ENCODE data around the gene ILDR2.

ILDR2 gene

GRCh38 chr1:166975361-166976129, at the start of gene ILDR2:
Gene ILDR2, minus strand, starts transcription at chr1:166975540. Its CDS starts 272 bp downstream, at chr1:166975268.
- Histone ChIP-seq H3K27me3 (ENCODE audit: control insufficient read depth, insufficient read depth, low read length) (peaks cover 71% of the 10 kb centered on the region), H3K4me1 (ENCODE audit: control insufficient read depth, insufficient read depth, low read length) (no peaks in the 10 kb centered on the region), H3K4me3 (ENCODE audit: low read length) (peak within 1 kb of the TSS; percentile 47), H3K9ac (ENCODE audit: low read length) (peak within 1 kb of the TSS; percentile 55), H3K36me3 (ENCODE audit: control insufficient read depth, insufficient read depth, low read length) (no peaks in the 10 kb centered on the region), H3K9me3 (ENCODE audit: control insufficient read depth, low read length) (no peaks in the 10 kb centered on the region)

DNA sequence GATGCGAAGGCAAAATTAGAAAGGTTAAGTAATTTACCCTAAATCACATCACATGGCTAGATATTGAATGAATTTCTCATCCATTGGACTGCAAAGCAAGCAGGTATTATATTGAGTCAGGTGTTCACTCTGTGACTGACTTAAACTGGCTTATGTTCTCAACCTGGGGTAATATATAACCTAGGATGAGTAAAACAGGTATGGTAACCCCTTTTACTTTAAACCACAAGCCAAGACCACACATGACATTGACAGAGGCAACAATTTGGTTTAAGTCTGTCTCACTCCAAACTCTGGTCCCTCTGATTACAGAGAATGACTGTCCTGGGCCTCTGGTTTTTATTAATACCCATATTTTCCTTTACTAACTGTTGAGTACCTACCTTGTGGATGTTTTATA, 47.0 kb upstream of the ILDR2 start:
- Histone ChIP-seq H3K9ac (ENCODE audit: low read length) (no peak overlapping the region), H3K36me3 (ENCODE audit: control insufficient read depth, insufficient read depth, low read length) (no peaks in the 10 kb centered on the region), H3K4me1 (ENCODE audit: control insufficient read depth, insufficient read depth, low read length) (no peaks in the 10 kb centered on the region), H3K9me3 (ENCODE audit: control insufficient read depth, low read length) (no peaks in the 10 kb centered on the region), H3K4me3 (ENCODE audit: low read length) (no peak overlapping the region), H3K27me3 (ENCODE audit: control insufficient read depth, insufficient read depth, low read length) (no peaks in the 10 kb centered on the region)

GRCh38 chr1:167016100-167016750, 40.9 kb upstream of the ILDR2 start:
- no peaks in the 10 kb centered on the region for H3K9me3 ChIP-seq (ENCODE audit: control insufficient read depth, low read length)
- H3K36me3 ChIP-seq (ENCODE audit: control insufficient read depth, insufficient read depth, low read length) = no peaks in the 10 kb centered on the region
- H3K27me3 ChIP-seq (ENCODE audit: control insufficient read depth, insufficient read depth, low read length) = no peaks in the 10 kb centered on the region
- no peaks in the 10 kb centered on the region for H3K4me1 ChIP-seq (ENCODE audit: control insufficient read depth, insufficient read depth, low read length)
- no peak overlapping the region for H3K9ac ChIP-seq (ENCODE audit: low read length)
- H3K4me3 ChIP-seq (ENCODE audit: low read length) = no peak overlapping the region

GRCh38 chr1:167013108-167013929, 38.0 kb upstream of the ILDR2 start:
- H3K36me3 ChIP-seq (ENCODE audit: control insufficient read depth, insufficient read depth, low read length) = no peaks in the 10 kb centered on the region
- H3K4me3 ChIP-seq (ENCODE audit: low read length) = no peak overlapping the region
- no peaks in the 10 kb centered on the region for H3K27me3 ChIP-seq (ENCODE audit: control insufficient read depth, insufficient read depth, low read length)
- no peaks in the 10 kb centered on the region for H3K9me3 ChIP-seq (ENCODE audit: control insufficient read depth, low read length)
- H3K9ac ChIP-seq (ENCODE audit: low read length) = no peak overlapping the region
- H3K4me1 ChIP-seq (ENCODE audit: control insufficient read depth, insufficient read depth, low read length) = no peaks in the 10 kb centered on the region

- Histone ChIP-seq H3K4me3 (ENCODE audit: low read length) (no peak overlapping the region), H3K9ac (ENCODE audit: low read length) (no peak overlapping the region), H3K27me3 (ENCODE audit: control insufficient read depth, insufficient read depth, low read length) (no peaks in the 10 kb centered on the region), H3K36me3 (ENCODE audit: control insufficient read depth, insufficient read depth, low read length) (no peaks in the 10 kb centered on the region), H3K4me1 (ENCODE audit: control insufficient read depth, insufficient read depth, low read length) (no peaks in the 10 kb centered on the region), H3K9me3 (ENCODE audit: control insufficient read depth, low read length) (no peaks in the 10 kb centered on the region)
These were observed 37.2 kb upstream of the ILDR2 start for GRCh38 chr1:167012570-167012969.

DNA sequence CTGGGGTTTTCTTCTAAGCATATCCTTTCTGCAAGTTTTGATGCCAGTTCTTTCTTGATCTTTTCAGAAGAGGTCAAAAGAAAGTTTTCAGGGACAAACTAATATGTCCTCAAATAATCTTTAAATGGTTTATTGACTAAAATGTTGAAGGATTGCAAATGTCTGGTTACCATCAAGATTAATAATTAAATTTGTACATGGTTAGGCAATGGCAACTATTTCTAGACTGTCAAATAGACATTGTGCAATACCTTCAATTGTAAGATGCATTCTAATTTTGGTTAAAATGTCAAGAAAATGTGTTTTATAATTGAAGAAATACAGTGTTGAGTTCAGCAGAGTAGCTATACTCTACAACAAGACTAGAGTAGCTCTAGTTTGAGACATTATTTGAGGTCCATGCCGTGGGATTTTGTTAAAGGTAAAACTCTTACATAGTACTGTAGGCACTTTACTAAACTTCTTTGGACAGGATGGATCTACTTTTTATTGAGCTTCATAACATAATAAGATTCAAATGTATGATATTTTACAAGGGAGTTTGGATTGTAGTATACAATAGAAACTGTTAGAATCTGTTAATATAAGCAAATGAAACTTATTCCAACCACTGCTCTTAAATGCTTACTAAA, 36.3 kb upstream of the ILDR2 start:
- H3K9me3 ChIP-seq (ENCODE audit: control insufficient read depth, low read length) = no peaks in the 10 kb centered on the region
- no peak overlapping the region for H3K4me3 ChIP-seq (ENCODE audit: low read length)
- H3K27me3 ChIP-seq (ENCODE audit: control insufficient read depth, insufficient read depth, low read length) = no peaks in the 10 kb centered on the region
- no peak overlapping the region for H3K9ac ChIP-seq (ENCODE audit: low read length)
- no peaks in the 10 kb centered on the region for H3K4me1 ChIP-seq (ENCODE audit: control insufficient read depth, insufficient read depth, low read length)
- no peaks in the 10 kb centered on the region for H3K36me3 ChIP-seq (ENCODE audit: control insufficient read depth, insufficient read depth, low read length)

DNA sequence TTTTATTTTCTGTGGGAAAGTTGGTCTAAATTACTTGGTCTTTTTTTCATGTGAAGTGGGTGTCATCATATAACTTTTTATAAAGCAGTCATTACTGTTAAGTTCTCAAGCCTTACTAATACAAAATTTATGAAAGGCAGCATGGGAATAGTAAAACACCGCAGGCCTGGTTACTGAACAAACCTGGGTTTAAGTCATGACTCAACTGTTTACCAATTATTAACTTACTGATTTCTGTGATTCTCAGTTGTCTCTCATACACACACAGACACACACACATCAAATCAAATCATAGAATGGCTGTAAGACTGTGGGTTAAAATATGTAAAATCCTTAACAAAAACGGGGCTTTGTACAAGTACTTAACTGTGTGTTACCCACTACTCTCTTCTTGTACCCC, 28.4 kb upstream of the ILDR2 start:
- no peaks in the 10 kb centered on the region for H3K36me3 ChIP-seq (ENCODE audit: control insufficient read depth, insufficient read depth, low read length)
- no peaks in the 10 kb centered on the region for H3K9me3 ChIP-seq (ENCODE audit: control insufficient read depth, low read length)
- H3K4me1 ChIP-seq (ENCODE audit: control insufficient read depth, insufficient read depth, low read length) = no peaks in the 10 kb centered on the region
- no peak overlapping the region for H3K4me3 ChIP-seq (ENCODE audit: low read length)
- H3K27me3 ChIP-seq (ENCODE audit: control insufficient read depth, insufficient read depth, low read length) = no peaks in the 10 kb centered on the region
- H3K9ac ChIP-seq (ENCODE audit: low read length) = no peak overlapping the region

GRCh38 chr1:167002354-167002753, 27.0 kb upstream of the ILDR2 start:
- Histone ChIP-seq H3K4me3 (ENCODE audit: low read length) (no peak overlapping the region), H3K9ac (ENCODE audit: low read length) (no peak overlapping the region), H3K4me1 (ENCODE audit: control insufficient read depth, insufficient read depth, low read length) (no peaks in the 10 kb centered on the region), H3K36me3 (ENCODE audit: control insufficient read depth, insufficient read depth, low read length) (no peaks in the 10 kb centered on the region), H3K27me3 (ENCODE audit: control insufficient read depth, insufficient read depth, low read length) (no peaks in the 10 kb centered on the region), H3K9me3 (ENCODE audit: control insufficient read depth, low read length) (no peaks in the 10 kb centered on the region)

DNA sequence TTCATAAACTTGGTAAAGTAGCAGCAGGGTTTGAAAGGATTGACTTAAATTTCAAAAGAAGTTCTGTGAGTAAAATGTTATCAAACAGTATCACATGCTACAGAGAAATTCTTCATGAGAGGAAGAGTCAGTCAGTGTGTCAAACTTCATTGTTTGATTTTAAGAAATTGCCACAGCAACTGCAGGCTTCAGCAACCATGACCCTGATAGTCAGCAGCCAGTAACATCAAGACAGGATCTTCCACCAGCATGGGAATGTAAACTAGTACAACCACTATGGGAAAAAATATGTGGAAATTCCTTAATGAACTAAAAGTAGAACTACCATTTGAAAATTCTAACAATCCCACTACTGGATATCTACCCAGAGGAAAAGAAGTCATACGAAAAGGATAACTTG, 25.2 kb upstream of the ILDR2 start:
- no peaks in the 10 kb centered on the region for H3K4me1 ChIP-seq (ENCODE audit: control insufficient read depth, insufficient read depth, low read length)
- H3K27me3 ChIP-seq (ENCODE audit: control insufficient read depth, insufficient read depth, low read length) = no peaks in the 10 kb centered on the region
- no peak overlapping the region for H3K4me3 ChIP-seq (ENCODE audit: low read length)
- no peaks in the 10 kb centered on the region for H3K9me3 ChIP-seq (ENCODE audit: control insufficient read depth, low read length)
- H3K36me3 ChIP-seq (ENCODE audit: control insufficient read depth, insufficient read depth, low read length) = no peaks in the 10 kb centered on the region
- no peak overlapping the region for H3K9ac ChIP-seq (ENCODE audit: low read length)

- H3K4me3 ChIP-seq (ENCODE audit: low read length) = no peak overlapping the region
- no peaks in the 10 kb centered on the region for H3K4me1 ChIP-seq (ENCODE audit: control insufficient read depth, insufficient read depth, low read length)
- H3K36me3 ChIP-seq (ENCODE audit: control insufficient read depth, insufficient read depth, low read length) = no peaks in the 10 kb centered on the region
- no peaks in the 10 kb centered on the region for H3K9me3 ChIP-seq (ENCODE audit: control insufficient read depth, low read length)
- H3K27me3 ChIP-seq (ENCODE audit: control insufficient read depth, insufficient read depth, low read length) = no peaks in the 10 kb centered on the region
- H3K9ac ChIP-seq (ENCODE audit: low read length) = no peak overlapping the region
These were observed 24.2 kb upstream of the ILDR2 start for GRCh38 chr1:166999500-167000055.

GRCh38 chr1:166999075-166999474, 23.7 kb upstream of the ILDR2 start:
- Histone ChIP-seq H3K4me1 (ENCODE audit: control insufficient read depth, insufficient read depth, low read length) (no peaks in the 10 kb centered on the region), H3K9me3 (ENCODE audit: control insufficient read depth, low read length) (no peaks in the 10 kb centered on the region), H3K36me3 (ENCODE audit: control insufficient read depth, insufficient read depth, low read length) (no peaks in the 10 kb centered on the region), H3K9ac (ENCODE audit: low read length) (no peak overlapping the region), H3K27me3 (ENCODE audit: control insufficient read depth, insufficient read depth, low read length) (no peaks in the 10 kb centered on the region), H3K4me3 (ENCODE audit: low read length) (no peak overlapping the region)

Measured in mucosa of stomach (tissue), 1 donor.